A549 (cell line): ENCODE measurements around the gene SPPL2C.

Experiments
- CHD2 ChIP-seq: fragments of 150-350 bp; IDR thresholded peaks from 2 replicates; pipeline ENCODE4 v1.6.1; 2014; ENCODE audit warnings: low read length; ENCODE audit not compliant: partially characterized antibody
- NFE2L2 ChIP-seq: fragments of 150-350 bp; conservative IDR thresholded peaks from 2 replicates; pipeline ENCODE4 v1.6.1; 2014; ENCODE audit warnings: low read length
- SMC3 ChIP-seq: fragments of >200 bp; sonication (Bioruptor Twin); formaldehyde crosslinking; IDR thresholded peaks from 3 replicates; pipeline ENCODE4 v1.6.1; 2018; ENCODE audit warnings: inconsistent platforms

- TF ChIP-seq CHD2: no peak
- TF ChIP-seq NFE2L2: no peak
- TF ChIP-seq SMC3: no peak
Measured at GRCh38 chr17:45870342-45870974, 25.8 kb downstream of the SPPL2C start.
